ENCODE data around the gene SUGCT.
"Not testable (repeated sequence)": the region's sequence is repeated elsewhere in the genome, so short reads cannot be mapped to it uniquely, and the experiment has no call there.

SUGCT gene

DNA sequence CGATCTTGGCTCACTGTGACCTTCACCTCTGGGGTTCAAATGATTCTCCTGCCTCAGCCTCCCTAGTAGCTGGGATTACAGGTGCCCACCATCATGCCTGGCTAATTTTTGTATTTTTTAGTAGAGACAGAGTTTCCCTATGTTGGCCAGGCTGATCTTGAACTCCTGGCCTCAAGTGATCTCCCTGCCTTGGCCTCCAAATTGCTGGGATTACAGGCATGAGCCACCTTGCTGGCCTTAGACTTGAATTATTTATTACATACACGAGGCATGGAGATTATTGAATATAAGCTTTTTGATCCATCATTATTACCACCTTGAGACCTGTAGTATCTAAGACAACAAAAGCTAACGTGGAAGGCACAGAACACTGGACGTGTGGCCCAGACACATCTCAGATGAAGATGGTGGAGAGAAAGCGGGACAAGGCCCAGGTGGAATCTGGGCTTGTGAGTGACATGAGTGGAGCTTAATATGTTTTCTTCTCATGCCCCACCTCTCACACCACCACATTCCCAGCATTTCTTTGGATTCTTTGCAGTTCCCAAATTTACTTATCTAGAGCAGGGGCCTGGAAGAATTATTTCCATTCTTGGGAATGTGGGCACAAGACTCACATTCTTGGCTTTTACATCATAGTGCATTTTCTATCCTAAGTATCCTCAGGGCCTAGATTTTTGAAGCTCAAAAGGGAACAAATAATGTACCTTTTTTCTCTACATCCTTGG is 76.6 kb downstream of the SUGCT start:
- H3K9me3 Mint-ChIP-seq: no peaks in the 10 kb centered on the region
- TF ChIP-seq, protein P1, sequence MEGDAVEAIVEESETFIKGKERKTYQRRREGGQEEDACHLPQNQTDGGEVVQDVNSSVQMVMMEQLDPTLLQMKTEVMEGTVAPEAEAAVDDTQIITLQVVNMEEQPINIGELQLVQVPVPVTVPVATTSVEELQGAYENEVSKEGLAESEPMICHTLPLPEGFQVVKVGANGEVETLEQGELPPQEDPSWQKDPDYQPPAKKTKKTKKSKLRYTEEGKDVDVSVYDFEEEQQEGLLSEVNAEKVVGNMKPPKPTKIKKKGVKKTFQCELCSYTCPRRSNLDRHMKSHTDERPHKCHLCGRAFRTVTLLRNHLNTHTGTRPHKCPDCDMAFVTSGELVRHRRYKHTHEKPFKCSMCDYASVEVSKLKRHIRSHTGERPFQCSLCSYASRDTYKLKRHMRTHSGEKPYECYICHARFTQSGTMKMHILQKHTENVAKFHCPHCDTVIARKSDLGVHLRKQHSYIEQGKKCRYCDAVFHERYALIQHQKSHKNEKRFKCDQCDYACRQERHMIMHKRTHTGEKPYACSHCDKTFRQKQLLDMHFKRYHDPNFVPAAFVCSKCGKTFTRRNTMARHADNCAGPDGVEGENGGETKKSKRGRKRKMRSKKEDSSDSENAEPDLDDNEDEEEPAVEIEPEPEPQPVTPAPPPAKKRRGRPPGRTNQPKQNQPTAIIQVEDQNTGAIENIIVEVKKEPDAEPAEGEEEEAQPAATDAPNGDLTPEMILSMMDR (IDR thresholded peaks at IDR 0.05; ENCODE audit: unreplicated experiment in 3 of 3): no peak
- peaks cover 4% of the 10 kb centered on the region for H3K36me3 Mint-ChIP-seq (ENCODE audit: low read depth)

DNA sequence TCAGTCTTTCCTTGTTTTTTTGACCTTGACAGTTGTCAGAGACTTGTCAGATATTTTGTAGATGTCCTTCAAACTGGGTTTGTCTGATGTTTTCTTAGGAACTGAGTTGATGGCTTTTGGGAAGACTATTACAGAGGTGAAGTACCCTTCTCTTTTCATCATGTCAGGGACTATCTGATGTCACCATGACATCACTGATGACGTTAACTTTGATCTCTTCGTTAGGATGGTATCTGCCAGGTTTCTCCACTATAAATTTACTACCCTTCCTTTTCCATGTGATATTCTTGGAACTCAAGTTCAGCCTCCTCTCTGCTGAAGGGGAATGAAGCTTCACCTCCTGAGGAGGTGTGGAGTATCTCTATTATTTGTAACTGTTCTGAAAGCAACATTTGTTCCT is 78.5 kb downstream of the SUGCT start:
- TF ChIP-seq, protein P1 (IDR thresholded peaks at IDR 0.05; ENCODE audit: unreplicated experiment in 3 of 3): no peak
- H3K36me3 Mint-ChIP-seq (ENCODE audit: low read depth): peaks cover 5% of the 10 kb centered on the region
- H3K27ac Mint-ChIP-seq: no peak overlapping the region
- no peaks in the 10 kb centered on the region for H3K4me1 Mint-ChIP-seq
- H3K27me3 Mint-ChIP-seq (ENCODE audit: low read depth): no peaks in the 10 kb centered on the region
- no peaks in the 10 kb centered on the region for H3K9me3 Mint-ChIP-seq
- H3K4me3 Mint-ChIP-seq: no peak overlapping the region

More for the DNA sequence above, 76.6 kb downstream of the SUGCT start:
- H3K27ac Mint-ChIP-seq: no peak overlapping the region
- no peaks in the 10 kb centered on the region for H3K4me1 Mint-ChIP-seq
- H3K27me3 Mint-ChIP-seq (ENCODE audit: low read depth): no peaks in the 10 kb centered on the region
- H3K4me3 Mint-ChIP-seq: no peak overlapping the region

DNA sequence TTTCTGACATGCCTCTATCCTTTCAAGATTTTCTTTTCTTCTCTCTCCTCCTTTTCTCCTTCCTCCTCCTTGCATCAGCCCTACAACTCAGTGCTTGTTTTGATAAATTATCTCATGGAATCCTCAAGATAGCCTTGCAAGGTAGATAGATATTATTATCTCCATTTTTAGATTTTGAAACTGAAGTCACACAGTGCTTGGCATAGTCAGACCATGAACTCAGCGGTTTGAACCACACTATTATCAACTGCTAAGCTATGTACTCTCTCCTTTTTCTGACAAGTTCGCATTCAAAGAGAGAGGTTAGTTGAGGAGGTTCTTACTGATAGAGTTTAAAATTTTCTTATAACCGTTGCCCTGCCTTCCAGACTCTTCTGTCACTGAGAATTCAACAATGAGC is 79.1 kb downstream of the SUGCT start:
- Mint-ChIP-seq H3K36me3 (ENCODE audit: low read depth) (peaks cover 8% of the 10 kb centered on the region), H3K9me3 (no peaks in the 10 kb centered on the region), H3K4me1 (no peaks in the 10 kb centered on the region), H3K27ac (no peak overlapping the region), H3K27me3 (ENCODE audit: low read depth) (no peaks in the 10 kb centered on the region), H3K4me3 (no peak overlapping the region)
- TF ChIP-seq, protein P1 (IDR thresholded peaks at IDR 0.05; ENCODE audit: unreplicated experiment in 3 of 3): no peak

DNA sequence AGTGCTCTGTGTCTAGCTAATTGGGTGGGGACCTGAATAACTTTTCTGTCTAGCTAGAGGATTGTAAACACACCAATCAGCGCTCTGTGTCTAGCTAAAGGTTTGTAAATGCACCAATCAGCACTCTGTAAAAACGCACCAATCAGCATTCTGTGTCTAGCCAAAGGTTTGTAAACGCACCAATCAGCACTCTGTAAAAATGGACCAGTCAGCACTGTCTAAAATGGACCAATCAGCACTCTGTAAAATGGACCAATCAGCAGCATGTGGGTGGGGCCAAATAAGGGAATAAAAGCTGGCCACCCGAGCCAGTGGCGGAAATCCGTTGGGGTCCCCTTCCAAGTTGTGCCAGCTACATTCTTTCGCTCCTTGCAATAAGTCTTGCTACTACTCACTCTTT is 83.8 kb downstream of the SUGCT start:
- not testable (repeated sequence) for H3K27me3 Mint-ChIP-seq (ENCODE audit: low read depth); H3K27ac Mint-ChIP-seq; H3K9me3 Mint-ChIP-seq; H3K4me3 Mint-ChIP-seq; H3K4me1 Mint-ChIP-seq
- peaks cover 13% of the 10 kb centered on the region for H3K36me3 Mint-ChIP-seq (ENCODE audit: low read depth)

DNA sequence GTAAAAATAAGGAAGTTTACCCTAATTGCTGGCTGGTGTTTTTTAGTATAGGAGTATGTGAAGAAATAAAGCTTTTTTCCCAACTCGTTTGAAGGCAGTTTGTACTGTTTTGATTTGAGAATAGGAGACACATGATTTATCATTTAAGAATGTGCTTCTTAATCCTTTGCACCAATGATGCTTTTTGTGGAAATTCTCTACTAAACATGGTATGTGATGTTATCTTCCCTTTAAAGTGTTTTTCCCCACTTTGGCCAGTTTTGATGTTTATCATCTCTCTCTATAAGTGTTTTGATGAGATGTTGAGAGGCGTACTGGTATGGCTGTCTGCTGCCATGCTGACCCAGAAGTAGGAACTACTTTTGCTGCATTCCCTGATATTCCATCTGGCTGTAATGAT is 85.1 kb downstream of the SUGCT start:
- TF ChIP-seq, protein P1 (IDR thresholded peaks at IDR 0.05; ENCODE audit: unreplicated experiment in 3 of 3): no peak
- peaks cover 7% of the 10 kb centered on the region for H3K4me1 Mint-ChIP-seq
- no peak overlapping the region for H3K27ac Mint-ChIP-seq
- no peak overlapping the region for H3K4me3 Mint-ChIP-seq
- peaks cover 13% of the 10 kb centered on the region for H3K36me3 Mint-ChIP-seq (ENCODE audit: low read depth)
- no peaks in the 10 kb centered on the region for H3K9me3 Mint-ChIP-seq
- no peaks in the 10 kb centered on the region for H3K27me3 Mint-ChIP-seq (ENCODE audit: low read depth)

DNA sequence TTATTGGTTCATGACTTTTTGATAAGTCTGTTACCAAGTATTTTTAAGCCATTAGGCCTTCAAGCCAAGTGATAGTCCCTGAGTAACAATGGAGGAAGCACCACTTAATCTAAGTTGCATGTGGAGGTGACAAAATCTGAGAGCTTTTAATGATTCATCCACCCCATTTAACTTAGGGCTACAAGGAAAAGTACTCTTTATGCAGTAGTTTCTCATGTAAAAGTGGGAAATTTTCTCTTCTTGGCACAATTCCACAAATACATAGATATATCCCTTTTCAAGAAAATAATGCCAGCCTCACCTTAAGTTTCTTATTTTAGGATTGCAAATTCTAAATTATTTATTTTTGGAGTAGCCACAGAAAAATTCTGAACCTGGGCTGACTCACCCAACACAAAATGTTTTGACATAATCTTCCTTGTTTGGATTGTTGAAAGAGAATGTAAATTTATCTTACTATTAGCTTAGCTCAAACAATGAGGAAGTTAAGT is 85.7 kb downstream of the SUGCT start:
- Mint-ChIP-seq H3K36me3 (ENCODE audit: low read depth) (peaks cover 13% of the 10 kb centered on the region), H3K27ac (no peak overlapping the region), H3K9me3 (no peaks in the 10 kb centered on the region), H3K4me1 (peaks cover 7% of the 10 kb centered on the region), H3K4me3 (no peak overlapping the region), H3K27me3 (ENCODE audit: low read depth) (no peaks in the 10 kb centered on the region)
- TF ChIP-seq, protein P1 (IDR thresholded peaks at IDR 0.05; ENCODE audit: unreplicated experiment in 3 of 3): no peak
